T-helper 1 cell (primary cell): ENCODE measurements around the gene IP6K2.
"Not testable (repeated sequence)": the region's sequence is repeated elsewhere in the genome, so short reads cannot be mapped to it uniquely, and the experiment has no call there.

Experiments
- DNase-seq, 5 donors: peaks; one replicate each; pipeline ENCODE4 v3.0.0-alpha.2; 2012 to 2020

Gene IP6K2

DNA sequence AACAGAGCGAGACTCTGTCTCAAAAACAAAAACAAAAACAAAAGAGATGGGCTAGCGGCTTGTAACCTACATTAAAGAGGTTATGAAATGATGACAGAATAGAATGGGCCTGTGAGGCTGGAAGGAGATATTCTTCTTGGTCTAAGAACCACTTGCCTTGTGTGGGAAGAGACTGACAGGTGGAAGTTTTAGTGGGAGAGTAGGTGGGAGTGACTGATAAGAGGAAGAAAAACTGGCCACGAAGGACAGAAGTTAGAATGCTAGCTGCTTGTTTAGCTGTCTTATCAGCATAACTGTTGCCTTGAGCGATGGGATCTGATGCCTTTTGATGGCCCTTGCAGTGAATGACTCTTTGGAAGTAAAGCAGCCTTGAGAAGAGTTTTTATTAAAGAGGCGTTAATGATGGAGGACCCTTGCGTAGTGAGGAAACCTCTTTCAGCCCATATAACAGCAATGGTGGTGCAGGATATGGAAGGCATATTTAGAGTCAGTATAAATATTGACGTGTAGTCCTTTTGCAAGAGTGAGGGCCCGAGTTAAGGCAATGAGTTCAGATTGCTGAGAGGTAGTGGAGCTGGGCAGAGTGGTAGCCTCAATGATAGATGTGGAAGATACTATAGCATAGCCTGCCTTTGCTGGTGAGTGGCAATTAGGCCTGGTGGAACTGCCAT, 8.3 kb upstream of the IP6K2 start:
- DNase-seq = not testable (repeated sequence)

- DNase-seq = no peak
Observed at GRCh38 chr3:48723725-48724124, 6.7 kb upstream of the IP6K2 start.

- DNase-seq = not testable (repeated sequence)
Observed at GRCh38 chr3:48723293-48723692, 6.3 kb upstream of the IP6K2 start.

GRCh38 chr3:48716508-48716981, 476 bp downstream of the IP6K2 start:
- peak in 2 of 5 donors; percentile 14 to 35 for DNase-seq

GRCh38 chr3:48715174-48715800, 1.7 kb downstream of the IP6K2 start:
- no peak for DNase-seq

GRCh38 chr3:48711727-48712126, 5.3 kb downstream of the IP6K2 start:
- DNase-seq = no peak

DNA sequence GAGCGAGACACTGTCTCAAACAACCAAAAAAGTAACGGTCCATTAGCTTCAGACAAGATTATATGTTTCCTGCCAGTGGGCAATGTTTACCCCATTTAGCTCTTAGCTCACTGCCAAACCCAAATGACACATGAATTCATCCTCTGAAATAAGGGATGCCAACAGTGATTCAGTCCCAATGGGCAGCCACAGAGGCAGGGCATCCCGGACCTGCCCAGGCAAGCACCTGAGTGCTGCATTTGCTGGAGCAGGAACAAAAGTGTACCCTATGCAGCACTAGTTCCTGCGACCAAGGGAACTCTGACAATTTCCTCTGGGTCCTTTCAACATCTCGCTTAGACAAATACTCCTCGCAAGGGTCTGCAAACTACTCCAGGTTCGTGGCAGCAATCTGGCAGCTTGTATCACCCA, 8.0 kb downstream of the IP6K2 start:
- no peak for DNase-seq

DNA sequence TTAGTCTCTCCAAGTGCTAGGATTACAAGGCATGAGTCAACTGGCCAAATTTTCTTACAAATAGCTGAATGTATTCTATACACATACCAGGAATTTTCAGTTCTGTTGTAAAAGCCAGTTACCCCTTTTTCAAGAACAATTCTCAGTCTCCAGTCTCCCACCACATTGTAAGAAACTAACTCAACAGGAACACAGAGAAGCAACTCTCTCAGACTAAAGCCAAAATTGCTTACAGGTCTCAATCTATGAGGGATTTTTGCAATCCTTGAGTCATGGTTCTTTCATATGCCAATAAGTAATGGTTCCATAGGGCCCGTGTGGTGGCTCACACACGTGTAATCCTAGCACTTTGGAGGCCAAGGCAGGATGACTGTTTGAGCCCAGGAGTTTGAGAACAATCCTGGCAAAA, 8.5 kb downstream of the IP6K2 start:
- no peak for DNase-seq

- no peak for DNase-seq
Observed at GRCh38 chr3:48707157-48707556, 9.9 kb downstream of the IP6K2 start.

DNA sequence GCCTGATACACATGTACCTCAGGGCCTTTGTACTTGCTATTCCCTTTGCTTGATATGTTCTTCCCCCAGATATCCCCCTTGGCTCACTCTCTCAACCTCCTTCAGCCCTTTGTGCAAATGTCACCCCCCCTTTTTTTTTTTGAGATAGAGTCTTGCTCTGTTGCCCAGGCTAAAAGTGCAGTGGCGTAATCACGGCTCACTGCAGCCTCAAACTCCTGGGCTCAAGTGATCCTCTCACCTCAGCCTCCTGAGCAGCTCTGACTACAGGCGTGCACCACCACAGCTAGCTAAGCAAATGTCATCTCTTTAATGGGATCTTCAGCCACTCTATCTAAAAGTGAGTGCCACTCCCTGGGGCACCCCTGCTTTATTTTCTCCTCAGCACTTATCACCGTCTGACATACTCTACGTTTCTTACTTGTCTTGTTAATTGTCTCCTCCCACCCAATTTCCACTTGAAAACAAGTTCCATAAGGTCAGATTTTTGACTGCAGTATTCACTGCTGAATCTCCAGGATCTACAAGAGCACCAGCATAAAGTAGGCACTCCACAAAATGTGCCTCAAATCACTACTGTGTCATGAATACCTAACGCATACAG, 14.6 kb downstream of the IP6K2 start:
- DNase-seq = no peak

DNA sequence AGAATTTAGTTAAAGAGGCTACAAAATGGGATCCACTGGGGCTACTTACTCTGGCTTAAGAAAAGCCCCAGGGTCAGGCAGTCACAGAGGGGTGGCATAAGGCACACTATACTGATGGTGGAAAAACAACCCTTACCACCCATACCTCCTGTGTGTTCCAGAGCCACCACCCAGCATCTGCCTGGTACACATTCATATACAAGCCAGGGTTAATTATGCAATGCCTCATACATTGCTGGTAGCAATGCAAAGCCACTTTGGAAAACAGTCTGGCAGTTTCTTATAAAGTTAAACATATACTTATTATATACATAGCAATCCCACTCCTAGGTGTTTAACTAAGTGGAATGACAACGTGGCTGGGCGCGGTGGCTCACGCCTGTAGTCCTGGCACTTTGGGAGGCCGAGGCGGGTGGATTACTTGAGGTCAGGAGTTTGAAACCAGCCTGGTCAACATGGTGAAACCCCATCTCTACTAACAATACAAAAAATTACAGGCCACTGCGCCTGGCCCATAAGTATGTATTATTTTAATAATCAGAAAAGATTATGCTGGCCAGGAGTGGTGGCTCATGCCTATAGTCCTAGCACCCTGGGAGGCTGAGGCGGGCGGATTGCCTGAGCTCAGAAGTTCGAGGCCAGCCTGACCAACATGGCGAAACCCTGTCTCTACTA, 16.2 kb downstream of the IP6K2 start:
- no peak for DNase-seq

- no peak for DNase-seq
Observed at GRCh38 chr3:48698891-48699290, 18.1 kb downstream of the IP6K2 start.

- DNase-seq = no peak
Observed at GRCh38 chr3:48697952-48698351, 19.1 kb downstream of the IP6K2 start.

GRCh38 chr3:48696601-48697000, 20.4 kb downstream of the IP6K2 start:
- no peak for DNase-seq

DNA sequence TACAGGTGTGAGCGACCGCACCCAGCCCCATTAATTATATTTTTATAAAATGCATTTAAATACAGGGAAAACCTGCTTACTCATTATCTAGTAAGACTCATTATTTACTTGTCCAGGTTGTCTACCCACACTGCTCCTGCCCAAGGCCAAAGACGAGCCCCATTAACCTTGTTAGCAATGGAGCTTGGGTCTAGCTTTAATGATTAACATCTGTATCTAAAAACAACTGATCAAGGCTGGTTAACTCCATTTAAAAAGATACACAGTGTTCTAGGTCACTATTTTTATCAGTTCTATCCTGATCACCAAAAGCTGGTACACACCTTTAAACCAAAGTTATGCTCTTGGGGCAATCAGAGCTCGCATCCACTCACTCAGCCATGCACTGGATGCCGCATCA, 20.9 kb downstream of the IP6K2 start:
- no peak for DNase-seq

GRCh38 chr3:48695393-48695753, 21.6 kb downstream of the IP6K2 start:
- DNase-seq = no peak

DNA sequence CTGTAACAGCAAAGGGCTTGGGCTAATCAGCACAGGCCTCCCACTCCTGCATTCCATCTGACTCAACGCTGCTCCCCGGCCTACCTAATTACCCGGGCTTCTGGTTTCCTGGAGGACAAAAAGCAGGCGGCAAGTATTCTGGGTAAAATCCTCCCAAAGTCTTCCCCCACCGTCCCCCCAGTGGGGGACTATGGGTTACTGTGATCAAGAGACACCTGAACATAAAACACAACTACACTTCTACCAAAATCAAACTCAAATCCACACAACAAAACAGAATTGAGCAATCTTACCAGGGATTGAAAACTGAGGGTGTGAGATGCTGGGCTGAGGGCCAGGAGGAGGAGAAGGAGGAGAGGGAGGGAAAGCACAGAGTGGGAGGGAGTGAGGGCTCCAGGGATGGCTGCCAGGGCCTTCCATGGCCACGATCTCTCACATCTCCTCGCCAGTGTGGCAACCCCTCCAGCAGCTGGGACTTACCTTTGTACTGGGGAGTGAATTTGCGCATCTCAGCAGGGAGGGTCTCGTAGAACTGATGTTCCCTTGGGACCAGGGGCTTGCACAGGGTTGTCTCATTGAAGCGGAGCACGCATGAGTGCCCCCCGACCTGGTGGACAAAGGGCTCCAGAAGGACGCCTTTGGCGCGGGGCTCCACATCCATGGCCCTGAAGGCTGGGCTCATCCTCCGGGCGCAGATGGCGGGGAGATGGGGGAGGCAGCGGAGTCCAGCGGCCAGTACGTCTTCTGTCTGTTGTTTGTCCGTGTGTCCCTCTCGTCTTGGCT, 22.2 kb downstream of the IP6K2 start:
- DNase-seq = no peak

- DNase-seq = no peak
Observed at GRCh38 chr3:48693826-48694225, 23.2 kb downstream of the IP6K2 start.

- no peak for DNase-seq
Observed at GRCh38 chr3:48692551-48692950, 24.5 kb downstream of the IP6K2 start.

GRCh38 chr3:48690846-48691458, 26.1 kb downstream of the IP6K2 start:
- DNase-seq = no peak

DNA sequence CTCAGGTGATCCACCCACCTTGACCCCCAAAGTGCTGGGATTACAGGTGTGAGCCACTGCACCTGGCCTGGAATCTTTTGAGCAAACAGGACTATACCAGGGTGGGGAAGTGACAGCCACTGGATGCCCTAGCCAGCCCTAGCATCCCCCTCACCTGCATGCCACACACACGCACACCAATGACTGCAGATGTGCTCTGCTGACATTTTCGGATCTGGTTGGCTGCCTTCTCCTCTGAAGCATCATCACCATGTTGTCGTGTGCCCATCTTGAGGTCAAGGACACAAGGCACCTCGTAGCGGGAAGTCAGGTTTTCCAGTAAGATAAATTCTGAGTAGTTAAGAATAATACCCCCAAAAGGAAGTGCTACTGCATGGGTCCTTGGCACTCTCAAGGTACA, 27.6 kb downstream of the IP6K2 start:
- no peak for DNase-seq

DNA sequence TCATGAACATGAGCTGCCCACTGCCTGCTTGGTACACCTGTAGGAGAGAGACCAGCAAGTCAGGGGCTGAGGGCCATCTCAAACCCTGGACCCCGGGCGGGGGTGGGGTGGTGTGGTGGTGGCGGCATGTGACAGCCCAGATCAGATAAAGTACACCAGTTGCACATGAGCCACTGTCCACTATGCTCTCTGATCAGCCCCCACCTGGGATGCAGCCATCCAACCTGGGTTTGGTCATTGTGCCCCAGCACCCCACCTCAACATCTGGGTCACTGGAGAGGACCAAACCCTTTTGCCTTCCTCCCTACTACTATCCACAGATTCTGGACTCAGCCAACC, 28.3 kb downstream of the IP6K2 start:
- DNase-seq = no peak
